Fibroblast of gingiva (primary cell): ENCODE data around the gene FGFR3.

Experiments used
- DNase-seq: peaks from one replicate; pipeline ENCODE4 v3.0.0-alpha.2; 2011; ENCODE audit warnings: low read depth

The FGFR3 gene

GRCh38 chr4:1802720-1803522 lies 9.8 kb downstream of the FGFR3 start:
- no peak for DNase-seq

- DNase-seq: no peak
Measured at GRCh38 chr4:1803523-1804423, 10.7 kb downstream of the FGFR3 start.

DNA sequence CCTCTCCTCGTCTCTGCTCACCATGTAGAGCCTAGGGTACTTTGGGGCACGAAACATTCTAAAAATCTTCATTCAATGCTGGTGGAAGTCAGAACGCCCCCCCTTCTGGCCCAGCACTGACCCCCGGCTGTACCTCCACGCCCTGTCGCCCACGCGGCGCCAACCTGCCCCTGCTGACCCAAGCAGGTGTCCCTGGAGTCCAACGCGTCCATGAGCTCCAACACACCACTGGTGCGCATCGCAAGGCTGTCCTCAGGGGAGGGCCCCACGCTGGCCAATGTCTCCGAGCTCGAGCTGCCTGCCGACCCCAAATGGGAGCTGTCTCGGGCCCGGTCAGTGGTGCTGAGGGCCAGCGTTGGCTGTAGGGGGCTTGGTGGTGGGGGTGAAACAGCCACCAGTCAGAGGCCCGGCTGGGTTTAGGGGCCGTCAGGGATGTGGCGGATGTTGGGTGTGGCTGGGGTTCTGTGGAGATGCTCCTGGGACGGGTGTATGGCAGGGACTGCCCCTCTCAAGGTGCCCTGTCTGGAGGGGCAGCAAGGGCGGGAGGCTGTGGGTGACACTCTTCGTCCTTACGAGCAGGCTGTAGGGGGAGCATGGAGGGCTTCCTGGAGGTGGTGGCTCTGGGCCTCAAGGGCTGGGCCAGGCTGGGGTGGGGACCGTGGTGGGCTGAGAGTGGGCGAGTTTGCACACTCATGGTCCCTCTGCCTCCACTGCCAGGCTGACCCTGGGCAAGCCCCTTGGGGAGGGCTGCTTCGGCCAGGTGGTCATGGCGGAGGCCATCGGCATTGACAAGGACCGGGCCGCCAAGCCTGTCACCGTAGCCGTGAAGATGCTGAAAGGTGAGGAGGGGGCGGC lies 11.8 kb downstream of the FGFR3 start:
- DNase-seq: no peak

GRCh38 chr4:1805493-1806222 lies 12.6 kb downstream of the FGFR3 start:
- DNase-seq: no peak

DNA sequence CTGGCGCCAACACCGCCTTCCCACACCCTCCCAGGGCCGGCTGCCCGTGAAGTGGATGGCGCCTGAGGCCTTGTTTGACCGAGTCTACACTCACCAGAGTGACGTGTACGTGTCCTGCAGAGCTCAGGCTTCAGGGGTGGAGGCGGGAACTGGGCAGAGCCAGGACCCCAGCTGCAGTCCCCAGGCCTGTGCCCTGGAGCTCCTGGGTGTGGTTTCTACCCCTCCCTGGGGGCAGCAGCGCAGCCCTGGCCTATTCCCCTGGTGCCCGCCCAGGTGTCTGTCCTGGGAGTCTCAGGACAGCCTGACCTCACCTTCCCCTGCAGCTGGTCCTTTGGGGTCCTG lies 13.1 kb downstream of the FGFR3 start:
- DNase-seq: no peak

DNA sequence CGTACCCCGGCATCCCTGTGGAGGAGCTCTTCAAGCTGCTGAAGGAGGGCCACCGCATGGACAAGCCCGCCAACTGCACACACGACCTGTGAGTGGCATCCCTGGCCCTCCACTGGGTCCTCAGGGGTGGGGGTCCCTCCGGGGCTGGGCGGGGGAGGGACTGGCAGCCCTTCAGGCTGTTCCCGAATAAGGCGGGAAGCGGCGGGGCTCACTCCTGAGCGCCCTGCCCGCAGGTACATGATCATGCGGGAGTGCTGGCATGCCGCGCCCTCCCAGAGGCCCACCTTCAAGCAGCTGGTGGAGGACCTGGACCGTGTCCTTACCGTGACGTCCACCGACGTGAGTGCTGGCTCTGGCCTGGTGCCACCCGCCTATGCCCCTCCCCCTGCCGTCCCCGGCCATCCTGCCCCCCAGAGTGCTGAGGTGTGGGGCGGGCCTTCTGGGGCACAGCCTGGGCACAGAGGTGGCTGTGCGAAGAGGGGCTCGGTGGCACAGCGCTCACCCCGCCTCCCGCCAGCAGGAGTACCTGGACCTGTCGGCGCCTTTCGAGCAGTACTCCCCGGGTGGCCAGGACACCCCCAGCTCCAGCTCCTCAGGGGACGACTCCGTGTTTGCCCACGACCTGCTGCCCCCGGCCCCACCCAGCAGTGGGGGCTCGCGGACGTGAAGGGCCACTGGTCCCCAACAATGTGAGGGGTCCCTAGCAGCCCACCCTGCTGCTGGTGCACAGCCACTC lies 13.7 kb downstream of the FGFR3 start:
- no peak for DNase-seq

DNA sequence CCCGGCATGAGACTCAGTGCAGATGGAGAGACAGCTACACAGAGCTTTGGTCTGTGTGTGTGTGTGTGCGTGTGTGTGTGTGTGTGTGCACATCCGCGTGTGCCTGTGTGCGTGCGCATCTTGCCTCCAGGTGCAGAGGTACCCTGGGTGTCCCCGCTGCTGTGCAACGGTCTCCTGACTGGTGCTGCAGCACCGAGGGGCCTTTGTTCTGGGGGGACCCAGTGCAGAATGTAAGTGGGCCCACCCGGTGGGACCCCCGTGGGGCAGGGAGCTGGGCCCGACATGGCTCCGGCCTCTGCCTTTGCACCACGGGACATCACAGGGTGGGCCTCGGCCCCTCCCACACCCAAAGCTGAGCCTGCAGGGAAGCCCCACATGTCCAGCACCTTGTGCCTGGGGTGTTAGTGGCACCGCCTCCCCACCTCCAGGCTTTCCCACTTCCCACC lies 14.3 kb downstream of the FGFR3 start:
- no peak for DNase-seq

GRCh38 chr4:1808396-1808795 lies 15.3 kb downstream of the FGFR3 start:
- DNase-seq: no peak

GRCh38 chr4:1808851-1809753 lies 16.0 kb downstream of the FGFR3 start:
- DNase-seq: no peak

DNA sequence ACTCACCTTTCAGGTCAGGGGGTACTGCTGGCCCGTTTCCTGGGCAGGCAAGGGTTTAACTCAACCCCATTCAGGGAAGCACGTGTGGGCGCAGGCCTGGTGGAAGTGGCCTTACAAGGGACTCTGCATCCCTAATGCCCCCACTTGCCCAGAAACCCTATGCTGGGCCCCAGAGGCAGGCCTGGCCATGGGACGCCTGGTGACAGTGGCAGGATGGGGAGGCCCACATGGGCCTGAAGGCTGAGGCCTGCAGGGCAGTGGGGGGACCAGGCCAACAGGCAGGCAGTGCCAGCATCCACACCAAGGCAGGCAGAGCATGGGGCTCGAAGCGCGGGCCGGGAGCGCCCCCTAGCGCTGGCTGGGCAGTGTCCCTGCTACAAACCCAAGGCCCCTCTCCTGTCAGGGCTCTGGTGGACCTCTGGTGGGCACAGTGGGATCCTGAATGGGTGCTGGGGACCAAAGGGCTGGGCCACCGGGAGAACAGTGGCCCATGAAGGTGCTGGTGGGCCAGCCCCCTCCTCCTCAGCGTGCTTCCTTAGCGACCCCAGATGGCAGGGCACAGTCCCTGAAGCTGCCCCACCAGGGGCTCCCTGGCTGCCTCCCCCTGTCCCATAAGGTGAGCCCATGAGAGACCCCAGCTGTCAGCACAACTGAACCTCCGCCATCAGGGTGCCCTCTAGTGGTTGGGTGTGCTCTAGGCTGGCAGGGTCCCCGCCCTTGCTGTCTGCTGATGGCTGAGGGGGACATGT lies 16.8 kb downstream of the FGFR3 start:
- peak; percentile 51 for DNase-seq

DNA sequence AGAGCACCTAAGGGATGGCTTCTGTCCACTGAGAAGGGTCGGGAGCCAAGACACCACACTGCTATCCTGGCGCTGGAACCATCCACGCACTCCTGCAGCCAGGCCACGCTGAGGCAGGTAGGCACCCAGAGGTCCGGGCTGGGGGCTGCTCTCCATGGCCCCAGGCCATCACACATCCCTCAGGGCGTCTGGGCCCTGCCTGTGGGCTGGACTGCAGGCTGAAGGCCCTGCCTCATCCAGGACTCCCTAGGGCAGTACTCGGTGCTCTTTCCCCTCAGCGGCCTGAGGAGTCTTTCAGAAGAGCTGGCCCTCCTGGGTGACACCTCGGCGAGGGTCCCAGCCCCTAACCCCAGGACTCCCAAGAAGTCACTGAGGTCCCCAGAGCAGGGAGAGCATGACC lies 17.7 kb downstream of the FGFR3 start:
- DNase-seq: no peak

DNA sequence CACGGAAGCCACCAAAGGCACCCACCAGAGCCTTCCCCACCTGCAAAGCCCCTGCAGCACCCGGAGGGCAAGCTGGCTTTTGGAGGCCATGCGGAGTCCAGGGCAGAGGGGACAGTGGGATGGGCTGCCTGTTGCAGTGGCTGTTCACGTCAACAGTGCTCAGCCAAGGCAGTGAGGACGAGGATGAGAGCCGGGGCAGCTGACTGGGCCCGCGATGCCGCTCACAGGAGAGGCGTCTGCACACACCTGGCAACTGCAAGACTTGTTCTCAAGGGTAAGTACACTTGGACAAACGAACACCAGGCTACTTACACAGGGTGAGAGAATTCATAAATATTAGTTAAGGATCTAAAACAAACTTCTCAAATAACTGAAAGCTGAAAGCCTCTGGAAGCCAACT lies 19.6 kb downstream of the FGFR3 start:
- DNase-seq: no peak

- no peak for DNase-seq
Measured at GRCh38 chr4:1813231-1813630, 20.1 kb downstream of the FGFR3 start.

- DNase-seq: no peak
Measured at GRCh38 chr4:1813915-1814314, 20.8 kb downstream of the FGFR3 start.

- no peak for DNase-seq
Measured at GRCh38 chr4:1814453-1814852, 21.4 kb downstream of the FGFR3 start.

DNA sequence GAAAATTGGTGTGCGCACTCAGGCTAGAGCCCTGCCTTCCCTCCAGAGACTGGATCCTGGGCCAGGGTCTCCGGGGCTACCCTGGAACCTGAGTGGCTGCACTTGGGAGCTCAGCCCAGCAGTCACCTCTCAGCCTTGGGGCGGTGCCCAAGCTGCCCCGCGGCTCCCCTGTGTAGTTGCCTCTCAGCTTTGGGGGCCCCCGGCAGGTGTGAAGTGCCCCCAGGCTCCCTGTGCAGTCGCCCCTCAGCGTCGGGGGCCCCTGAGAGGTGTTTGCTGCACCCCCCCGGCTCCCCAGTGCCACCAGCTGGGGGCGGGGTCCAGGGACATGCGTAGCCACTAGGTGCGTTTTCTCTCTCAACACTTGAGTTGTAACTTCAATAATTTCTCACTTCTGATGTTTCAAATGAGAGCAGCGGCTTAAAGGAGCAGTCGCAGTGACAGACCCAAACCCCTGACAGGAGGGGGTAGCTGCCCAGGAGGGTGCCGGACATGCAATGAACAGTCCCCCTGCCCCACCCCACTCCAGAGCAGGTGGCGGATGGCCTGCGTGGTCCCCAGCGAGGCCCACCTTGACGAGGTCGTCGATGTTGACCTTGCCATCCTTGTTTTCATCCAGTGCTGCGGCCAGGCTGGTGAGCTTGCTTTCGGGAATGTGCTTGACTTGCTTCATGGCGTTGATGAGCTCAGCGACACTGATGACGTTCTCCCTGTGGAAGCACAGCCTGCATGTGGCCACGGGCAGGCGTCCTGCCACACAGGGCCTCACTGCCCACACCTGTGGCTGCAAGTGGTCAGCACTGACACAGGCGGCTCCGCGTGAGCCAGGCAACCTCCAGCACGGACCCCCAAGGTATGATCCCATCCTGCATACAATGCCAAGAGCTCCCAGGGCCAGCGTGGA lies 22.3 kb downstream of the FGFR3 start:
- DNase-seq: no peak

DNA sequence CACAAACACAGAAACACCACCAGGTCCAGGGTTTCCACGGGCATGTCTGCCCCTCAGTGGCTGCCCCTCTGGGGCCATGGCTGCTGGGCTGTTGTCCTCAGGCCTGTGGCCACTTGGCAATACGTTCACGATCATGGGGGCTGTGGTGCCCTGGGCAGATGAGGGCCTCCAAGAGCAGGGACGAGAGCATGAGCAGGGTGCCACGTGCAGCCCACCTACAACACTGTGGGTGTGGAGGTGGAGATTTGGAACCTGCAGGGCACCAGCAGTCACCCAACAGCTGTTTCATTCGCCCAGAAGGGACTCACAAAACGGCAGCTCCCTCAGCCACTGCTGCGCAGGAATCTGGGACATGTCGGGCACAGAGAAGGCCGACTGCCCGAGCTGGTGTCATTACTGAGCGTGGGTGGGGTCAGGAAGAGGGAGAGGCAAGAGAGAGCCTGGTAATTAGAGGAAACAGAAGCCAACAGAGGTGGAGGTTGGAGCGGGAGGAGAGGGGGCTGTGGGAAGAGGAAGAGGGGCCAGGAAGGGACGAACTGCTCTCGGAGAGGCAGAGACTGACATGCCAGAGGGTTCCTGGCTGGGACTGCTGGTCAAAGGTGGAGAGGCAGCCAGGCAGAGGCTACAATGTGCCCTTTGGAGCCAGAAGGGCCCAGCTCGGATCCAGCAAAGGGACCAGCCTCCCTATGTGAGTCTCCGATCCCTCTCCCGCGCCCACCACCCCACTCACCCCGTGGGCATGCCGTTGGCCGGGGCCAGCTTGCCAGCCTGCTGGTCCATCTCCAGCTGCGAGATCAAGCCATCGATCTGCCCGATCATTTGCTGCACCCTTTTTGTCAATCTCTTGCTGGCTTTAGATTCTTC lies 23.1 kb downstream of the FGFR3 start:
- DNase-seq: no peak
